ENCODE measurements around the gene NR1H3.

DNA sequence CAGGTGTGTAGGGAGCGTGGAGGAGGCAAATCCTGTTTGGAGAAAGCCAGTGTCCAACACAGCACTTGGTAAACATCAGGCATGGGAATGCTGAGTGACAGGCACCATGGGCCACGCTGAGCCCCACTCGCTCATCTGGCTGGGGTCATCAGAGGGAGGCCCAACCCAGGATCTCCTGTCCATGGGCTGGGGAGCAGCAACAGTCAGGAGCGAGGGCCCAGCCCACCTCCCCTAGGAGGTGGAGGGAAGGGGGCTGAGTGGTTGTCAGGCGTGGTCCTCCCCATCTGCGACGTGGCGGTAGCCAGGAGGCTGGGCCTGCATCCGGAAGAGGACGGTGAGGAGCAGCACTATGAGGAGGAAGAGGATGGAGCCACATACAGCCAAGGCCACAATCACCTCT, 17.9 kb upstream of the NR1H3 start:
- TF ChIP-seq CTCF (IDR thresholded peaks at IDR 0.05) (no peak), POLR2A (IDR thresholded peaks at IDR 0.05) (no peak), EP300 (IDR thresholded peaks at IDR 0.05) (no peak)
